HL-60 (cell line): ENCODE data around the gene PPP1R37.

Source experiments
- DNase-seq, 2 experiments: peaks; one replicate each; pipeline ENCODE4 v3.0.0-alpha.2; 2010 to 2020; ENCODE audit warnings: low read depth in 1 of 2, low spot score in 1 of 2
- H3K27ac ChIP-seq: fragments of 250-450 bp; sonication (Bioruptor Pico); replicated peaks from 2 replicates; pipeline ENCODE4 v1.5.1; 2020; ENCODE audit warnings: mild to moderate bottlenecking, moderate library complexity
- H3K27me3 ChIP-seq: fragments of 250-450 bp; sonication (Bioruptor Pico); 2 replicates; pipeline ENCODE4 v1.5.1; 2021; ENCODE audit warnings: mild to moderate bottlenecking, moderate library complexity; ENCODE audit not compliant: insufficient read depth, poor library complexity, severe bottlenecking
- H3K4me3 ChIP-seq: replicated peaks from 2 replicates; pipeline ENCODE4 v1.5.1; 2011; ENCODE audit warnings: mild to moderate bottlenecking, control low read depth, low read length; ENCODE audit not compliant: insufficient read depth
- CTCF ChIP-seq: IDR thresholded peaks from one replicate; pipeline ENCODE4 v1.5.1; 2011; ENCODE audit warnings: low read length, control low read depth, inconsistent platforms; ENCODE audit not compliant: insufficient read depth
- GABPA ChIP-seq: IDR thresholded peaks from 2 replicates; pipeline ENCODE4 v1.6.1; 2012; ENCODE audit warnings: low read depth
- POLR2AphosphoS5 ChIP-seq: IDR thresholded peaks from 2 replicates; pipeline ENCODE4 v1.6.1; 2012; ENCODE audit warnings: low read depth
- REST ChIP-seq: IDR thresholded peaks from 2 replicates; pipeline ENCODE4 v1.6.1; 2012; ENCODE audit warnings: low read depth; ENCODE audit not compliant: insufficient replicate concordance
- SPI1 ChIP-seq: IDR thresholded peaks from 2 replicates; pipeline ENCODE4 v1.6.1; 2012; ENCODE audit warnings: low read depth, mild to moderate bottlenecking, borderline replicate concordance

PPP1R37 gene

GRCh38 chr19:45128806-45129205, 35.8 kb downstream of the PPP1R37 start:
- TF ChIP-seq REST, result no peak
- no peak for TF ChIP-seq SPI1
- no peak for TF ChIP-seq POLR2AphosphoS5
- TF ChIP-seq CTCF, result no peak
- no peak for TF ChIP-seq GABPA
- DNase-seq, result no peak
- Histone ChIP-seq H3K4me3 (no peak overlapping the region), H3K27me3 (no peaks in the 10 kb centered on the region), H3K27ac (no peak overlapping the region)

- no peak for DNase-seq
- TF ChIP-seq SPI1 (no peak), GABPA (no peak), REST (no peak), CTCF (no peak), POLR2AphosphoS5 (no peak)
- Histone ChIP-seq H3K27me3 (no peaks in the 10 kb centered on the region), H3K4me3 (no peak overlapping the region), H3K27ac (no peak overlapping the region)
Observed at GRCh38 chr19:45130236-45130635, 37.3 kb downstream of the PPP1R37 start.

GRCh38 chr19:45130888-45131615, 38.1 kb downstream of the PPP1R37 start:
- no peak overlapping the region for H3K27ac ChIP-seq
- H3K4me3 ChIP-seq, result no peak overlapping the region
- TF ChIP-seq GABPA (no peak), REST (no peak), CTCF (no peak)
- DNase-seq, result no peak
- no peaks in the 10 kb centered on the region for H3K27me3 ChIP-seq
